ENCODE measurements around the gene EPB42. TPM values are rescaled to one million over a fixed set of nuclear protein-coding genes. Genes with fewer than 3 reads are reported as not detected.

Gene EPB42
- total RNA-seq, 1 experiment from 2014 or later = not detected

- no peak overlapping the region for H3K4me3 ChIP-seq (ENCODE audit: low read depth, low read length, poor library complexity, severe bottlenecking)
- DNase-seq (ENCODE audit: low spot score) = no peak
- intact Hi-C loops (cut with micrococcal nuclease; ENCODE audit: unreplicated experiment) = no loop called here
- H3K27ac ChIP-seq (ENCODE audit: low read depth, low read length, poor library complexity, severe bottlenecking) = no peak overlapping the region
- no peaks in the 10 kb centered on the region for H3K36me3 ChIP-seq (ENCODE audit: insufficient read depth, low read length, poor library complexity, severe bottlenecking)
- no peak for TF ChIP-seq EZH2 (IDR thresholded peaks at IDR 0.05; ENCODE audit: borderline replicate concordance, low read depth, low read length, poor library complexity, severe bottlenecking)
- TF ChIP-seq, protein P1, sequence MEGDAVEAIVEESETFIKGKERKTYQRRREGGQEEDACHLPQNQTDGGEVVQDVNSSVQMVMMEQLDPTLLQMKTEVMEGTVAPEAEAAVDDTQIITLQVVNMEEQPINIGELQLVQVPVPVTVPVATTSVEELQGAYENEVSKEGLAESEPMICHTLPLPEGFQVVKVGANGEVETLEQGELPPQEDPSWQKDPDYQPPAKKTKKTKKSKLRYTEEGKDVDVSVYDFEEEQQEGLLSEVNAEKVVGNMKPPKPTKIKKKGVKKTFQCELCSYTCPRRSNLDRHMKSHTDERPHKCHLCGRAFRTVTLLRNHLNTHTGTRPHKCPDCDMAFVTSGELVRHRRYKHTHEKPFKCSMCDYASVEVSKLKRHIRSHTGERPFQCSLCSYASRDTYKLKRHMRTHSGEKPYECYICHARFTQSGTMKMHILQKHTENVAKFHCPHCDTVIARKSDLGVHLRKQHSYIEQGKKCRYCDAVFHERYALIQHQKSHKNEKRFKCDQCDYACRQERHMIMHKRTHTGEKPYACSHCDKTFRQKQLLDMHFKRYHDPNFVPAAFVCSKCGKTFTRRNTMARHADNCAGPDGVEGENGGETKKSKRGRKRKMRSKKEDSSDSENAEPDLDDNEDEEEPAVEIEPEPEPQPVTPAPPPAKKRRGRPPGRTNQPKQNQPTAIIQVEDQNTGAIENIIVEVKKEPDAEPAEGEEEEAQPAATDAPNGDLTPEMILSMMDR (conservative IDR thresholded peaks at IDR 0.05; ENCODE audit: low read depth, low read length) = no peak
- BruUV-seq (replicated peaks) = no TSS peak
- H3K9me3 ChIP-seq (ENCODE audit: low read depth, low read length, poor library complexity, severe bottlenecking) = no peaks in the 10 kb centered on the region
- H3K4me1 ChIP-seq (ENCODE audit: insufficient read depth, low read length, poor library complexity, severe bottlenecking) = peaks cover 8% of the 10 kb centered on the region
- ChIA-PET POLR2A (ENCODE audit: low non-redundant PET) (no interaction called here), CTCF (no interaction called here)
- no peaks in the 10 kb centered on the region for H3K27me3 ChIP-seq (replicated peaks; ENCODE audit: insufficient read depth, low read depth, low read length, poor library complexity)
Observed at GRCh38 chr15:43249236-43249635, 28.4 kb upstream of the EPB42 start.

GRCh38 chr15:43246261-43246774 is 25.5 kb upstream of the EPB42 start:
- ChIA-PET POLR2A (ENCODE audit: low non-redundant PET) (no interaction called here), CTCF (no interaction called here)
- H3K9me3 ChIP-seq (ENCODE audit: low read depth, low read length, poor library complexity, severe bottlenecking) = no peaks in the 10 kb centered on the region
- intact Hi-C loops (cut with micrococcal nuclease; ENCODE audit: unreplicated experiment) = no loop called here
- H3K4me3 ChIP-seq (ENCODE audit: low read depth, low read length, poor library complexity, severe bottlenecking) = no peak overlapping the region
- no peak overlapping the region for H3K27ac ChIP-seq (ENCODE audit: low read depth, low read length, poor library complexity, severe bottlenecking)
- no peaks in the 10 kb centered on the region for H3K36me3 ChIP-seq (ENCODE audit: insufficient read depth, low read length, poor library complexity, severe bottlenecking)
- no peak for TF ChIP-seq EZH2 (IDR thresholded peaks at IDR 0.05; ENCODE audit: borderline replicate concordance, low read depth, low read length, poor library complexity, severe bottlenecking)
- TF ChIP-seq, protein P1 (conservative IDR thresholded peaks at IDR 0.05; ENCODE audit: low read depth, low read length) = no peak
- BruUV-seq (replicated peaks) = no TSS peak
- H3K27me3 ChIP-seq (replicated peaks; ENCODE audit: insufficient read depth, low read depth, low read length, poor library complexity) = no peaks in the 10 kb centered on the region
- H3K4me1 ChIP-seq (ENCODE audit: insufficient read depth, low read length, poor library complexity, severe bottlenecking) = no peaks in the 10 kb centered on the region
- no peak for DNase-seq (ENCODE audit: low spot score)

DNA sequence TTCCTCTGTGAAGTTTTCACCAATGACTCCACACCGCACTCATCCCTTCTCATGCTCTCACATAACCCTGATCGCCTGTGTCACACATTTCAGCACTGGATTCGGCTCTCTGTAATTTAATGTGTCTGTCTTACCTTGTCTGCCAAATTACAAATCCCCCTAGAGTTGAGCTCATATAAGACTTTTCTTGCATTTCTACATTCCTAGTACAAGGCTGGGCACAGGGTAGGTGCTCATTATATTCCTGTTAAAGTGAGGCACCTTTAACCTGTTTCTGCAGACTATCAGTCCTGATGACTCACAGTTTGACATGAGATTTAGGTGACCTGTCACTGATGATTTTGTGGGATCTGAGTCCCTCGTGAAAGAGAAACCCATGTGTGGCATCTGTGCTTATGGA is 23.3 kb upstream of the EPB42 start:
- intact Hi-C loops (cut with micrococcal nuclease; ENCODE audit: unreplicated experiment) = no loop called here
- Histone ChIP-seq H3K9me3 (ENCODE audit: low read depth, low read length, poor library complexity, severe bottlenecking) (no peaks in the 10 kb centered on the region), H3K27me3 (replicated peaks; ENCODE audit: insufficient read depth, low read depth, low read length, poor library complexity) (no peaks in the 10 kb centered on the region), H3K4me3 (ENCODE audit: low read depth, low read length, poor library complexity, severe bottlenecking) (no peak overlapping the region), H3K36me3 (ENCODE audit: insufficient read depth, low read length, poor library complexity, severe bottlenecking) (no peaks in the 10 kb centered on the region), H3K4me1 (ENCODE audit: insufficient read depth, low read length, poor library complexity, severe bottlenecking) (no peaks in the 10 kb centered on the region), H3K27ac (ENCODE audit: low read depth, low read length, poor library complexity, severe bottlenecking) (no peak overlapping the region)
- BruUV-seq (replicated peaks) = no TSS peak
- POLR2A ChIA-PET (ENCODE audit: low non-redundant PET) = interaction anchor here (0.5 kb wide), 1 partner anchor 41 kb away, joined by 3 read pairs; no protein-coding TSS in a partner anchor
- DNase-seq (ENCODE audit: low spot score) = no peak
- TF ChIP-seq, protein P1 (conservative IDR thresholded peaks at IDR 0.05; ENCODE audit: low read depth, low read length) = no peak
- TF ChIP-seq EZH2 (IDR thresholded peaks at IDR 0.05; ENCODE audit: borderline replicate concordance, low read depth, low read length, poor library complexity, severe bottlenecking) = no peak
- CTCF ChIA-PET = no interaction called here
